GM23338 (cell line): ENCODE results near the gene MAD2L2. TPM values are rescaled to one million over a fixed set of nuclear protein-coding genes. Genes with fewer than 3 reads are reported as not detected.

Experiments used
- ATAC-seq: fragments of 200-7000 bp; cut with Tn5 transposase; 3 replicates; pipeline ENCODE4 v1.9.1; 2020
- DNase-seq: peaks from one replicate; pipeline ENCODE4 v3.0.0-alpha.2; 2015; ENCODE audit warnings: low spot score
- H2AFZ ChIP-seq: fragments of 200-600 bp; sonication (generic); 2 replicates; pipeline ENCODE4 v1.8.0; 2016; ENCODE audit warnings: antibody characterized with exemption, mild to moderate bottlenecking, moderate library complexity
- H3F3A ChIP-seq: fragments of 200-600 bp; sonication (generic); replicated peaks from 2 replicates; pipeline ENCODE4 v1.8.0; 2017; ENCODE audit warnings: antibody characterized with exemption, mixed run types, low read depth
- H3K27ac ChIP-seq: fragments of 200-600 bp; sonication (generic); 2 replicates; pipeline ENCODE4 v1.6.1; 2016; ENCODE audit warnings: low read depth
- H3K27me3 ChIP-seq: fragments of 200-600 bp; sonication (generic); 2 replicates; pipeline ENCODE4 v1.8.0; 2016; ENCODE audit warnings: mild to moderate bottlenecking, mixed run types, moderate library complexity; ENCODE audit not compliant: insufficient read depth
- H3K36me3 ChIP-seq: fragments of 200-600 bp; sonication (generic); 2 replicates; pipeline ENCODE4 v1.8.0; 2016; ENCODE audit warnings: mild to moderate bottlenecking; ENCODE audit not compliant: insufficient read depth
- H3K4me1 ChIP-seq: fragments of 200-600 bp; sonication (generic); 2 replicates; pipeline ENCODE4 v1.8.0; 2016; ENCODE audit warnings: mild to moderate bottlenecking, moderate library complexity; ENCODE audit not compliant: insufficient read depth
- H3K4me2 ChIP-seq: fragments of 200-600 bp; sonication (generic); 2 replicates; pipeline ENCODE4 v1.7.1; 2017; ENCODE audit warnings: mixed run types
- H3K4me3 ChIP-seq: fragments of 200-600 bp; sonication (generic); 2 replicates; pipeline ENCODE4 v1.6.1; 2016; ENCODE audit warnings: mixed run types
- H3K79me2 ChIP-seq: fragments of 200-600 bp; sonication (generic); replicated peaks from 2 replicates; pipeline ENCODE4 v1.8.0; 2017; ENCODE audit warnings: mild to moderate bottlenecking; ENCODE audit not compliant: insufficient read depth
- H3K9me2 ChIP-seq: fragments of 200-600 bp; sonication (generic); 2 replicates; pipeline ENCODE4 v1.8.0; 2017; ENCODE audit not compliant: insufficient read depth
- H4K20me1 ChIP-seq: fragments of 200-600 bp; sonication (generic); replicated peaks from 2 replicates; pipeline ENCODE4 v1.8.0; 2017; ENCODE audit warnings: mild to moderate bottlenecking; ENCODE audit not compliant: insufficient read depth
- H3K27ac Mint-ChIP-seq: 2 replicates; pipeline ENCODE4 v1.8.0; 2020; ENCODE audit warnings: inconsistent platforms, mild to moderate bottlenecking, moderate library complexity, mixed read lengths
- H3K27me3 Mint-ChIP-seq: 3 replicates; pipeline ENCODE4 v1.8.0; 2022; ENCODE audit warnings: low read depth, mild to moderate bottlenecking, moderate library complexity, mixed read lengths, inconsistent platforms; ENCODE audit not compliant: insufficient read depth, poor library complexity
- H3K36me3 Mint-ChIP-seq: 3 replicates; pipeline ENCODE4 v1.8.0; 2021; ENCODE audit warnings: low read depth, mild to moderate bottlenecking, inconsistent platforms, moderate library complexity, mixed read lengths
- H3K4me1 Mint-ChIP-seq: 3 replicates; pipeline ENCODE4 v1.8.0; 2020; ENCODE audit warnings: mild to moderate bottlenecking, inconsistent platforms, mixed read lengths
- H3K4me3 Mint-ChIP-seq: 3 replicates; pipeline ENCODE4 v1.8.0; 2021; ENCODE audit warnings: moderate library complexity, mild to moderate bottlenecking, inconsistent platforms, mixed read lengths
- H3K9me3 Mint-ChIP-seq: 3 replicates; pipeline ENCODE4 v1.8.0; 2020; ENCODE audit warnings: moderate library complexity, mild to moderate bottlenecking, inconsistent platforms, mixed read lengths
- CREB1 ChIP-seq: fragments of 250-450 bp; sonication (Bioruptor Pico); IDR thresholded peaks from 2 replicates; pipeline ENCODE4 v1.5.0; 2020; ENCODE audit warnings: low read depth, mild to moderate bottlenecking, moderate library complexity
- EZH2 ChIP-seq: fragments of 200-600 bp; sonication (generic); IDR thresholded peaks from one replicate; pipeline ENCODE4 v1.8.0; 2017; ENCODE audit warnings: antibody characterized with exemption, mild to moderate bottlenecking, low read depth; ENCODE audit not compliant: unreplicated experiment
- EZH2phosphoT487 ChIP-seq: fragments of 200-600 bp; sonication (generic); IDR thresholded peaks from one replicate; pipeline ENCODE4 v1.8.1; 2018; ENCODE audit warnings: antibody characterized with exemption; ENCODE audit not compliant: unreplicated experiment
- JUNB ChIP-seq: IDR thresholded peaks from one replicate; pipeline ENCODE4 v1.6.1; 2016; ENCODE audit warnings: antibody characterized with exemption; ENCODE audit not compliant: unreplicated experiment
- POLR2AphosphoS5 ChIP-seq: IDR thresholded peaks from 2 replicates; pipeline ENCODE4 v1.6.1; 2016; ENCODE audit warnings: antibody characterized with exemption, low read depth
- ZNF114 ChIP-seq: fragments of 250-450 bp; sonication (Bioruptor Pico); IDR thresholded peaks from 2 replicates; pipeline ENCODE4 v1.5.0; 2020; ENCODE audit warnings: mild to moderate bottlenecking, moderate library complexity
- ZNF331 ChIP-seq: fragments of 250-450 bp; sonication (Bioruptor Pico); IDR thresholded peaks from 2 replicates; pipeline ENCODE4 v1.5.0; 2020; ENCODE audit warnings: low read depth, mild to moderate bottlenecking, moderate library complexity
- polyA plus RNA-seq: library from polyadenylated mRNA; unstranded; fragments of >200 nt; fragmentation: Nextera tagmentation; extraction: Ambion mirVana; gene quantifications from 2 replicates; pipeline ENCODE4 v1.2.1, GENCODE V29; 2016
- total RNA-seq: library from RNA; depleted of rRNA; stranded (reverse); fragments of >200 nt; shearing (Covaris generic); gene quantifications from 2 replicates; pipeline ENCODE4 v1.2.3, GENCODE V29; 2014
- TF ChIP-seq, protein P1 (sequence below): IDR thresholded peaks from one replicate; pipeline ENCODE4 v1.6.1; 2018; ENCODE audit warnings: antibody characterized with exemption; ENCODE audit not compliant: unreplicated experiment
- TF ChIP-seq, protein P2 (sequence below), 2 experiments: fragments of 200-600 bp in 1 of 2; sonication (generic) in 1 of 2; conservative IDR thresholded peaks; 2 replicates each; pipeline versions ENCODE4 v1.5.1 to v1.6.1; 2016 to 2017; ENCODE audit warnings: antibody characterized with exemption in 2 of 2, low read depth in 2 of 2, mild to moderate bottlenecking in 2 of 2, moderate library complexity in 1 of 2

The MAD2L2 gene
- total and polyA plus RNA-seq, 2 experiments from 2014 or later: 498 to 552 TPM

DNA sequence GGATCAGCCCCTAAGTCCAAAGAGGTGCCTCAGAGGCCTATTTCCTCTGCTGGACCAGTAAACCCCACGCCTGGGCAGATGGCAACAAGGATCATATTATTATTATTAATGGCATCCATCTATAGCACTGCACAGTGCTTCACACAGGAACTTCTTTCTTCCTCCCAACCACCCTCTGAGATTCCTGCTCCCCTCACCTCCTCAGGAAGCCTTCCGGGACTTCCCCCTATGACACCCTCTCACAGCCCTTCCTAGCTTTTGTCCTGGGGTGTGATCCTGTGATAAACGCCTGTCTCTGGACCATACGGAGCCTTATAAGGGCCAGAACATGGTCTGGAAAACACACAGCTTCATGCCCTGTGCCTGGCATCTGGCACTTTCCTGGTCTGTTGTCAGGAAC, 29.9 kb downstream of the MAD2L2 start:
- H3K27ac ChIP-seq: no peak overlapping the region
- no peaks in the 10 kb centered on the region for H3K27me3 ChIP-seq
- H3K4me1 ChIP-seq: peaks cover 37% of the 10 kb centered on the region
- ATAC-seq: no peak
- peaks cover 6% of the 10 kb centered on the region; the same call in 1 of the 2 replicates for H4K20me1 ChIP-seq
- TF ChIP-seq EZH2 (no peak), JUNB (no peak)
- DNase-seq: no peak
- H3K4me3 ChIP-seq: peak overlapping the region; percentile 43
- H3K9me3 Mint-ChIP-seq: no peaks in the 10 kb centered on the region; the same call in 2 of the 3 replicates
- H3K4me1 Mint-ChIP-seq: peaks cover 44% of the 10 kb centered on the region
- peaks cover 20% of the 10 kb centered on the region for H3K79me2 ChIP-seq
- peak overlapping the region; percentile 76 for H3K4me2 ChIP-seq
- H3K27ac Mint-ChIP-seq: no peak overlapping the region
- no peaks in the 10 kb centered on the region for H3K36me3 ChIP-seq
- peak overlapping the region; percentile 63 for H3K4me3 Mint-ChIP-seq
- H3F3A ChIP-seq: peaks cover 21% of the 10 kb centered on the region
- no peak overlapping the region for H2AFZ ChIP-seq
- H3K36me3 Mint-ChIP-seq: peaks cover 3% of the 10 kb centered on the region; the same call in 2 of the 3 replicates
- peaks cover 28% of the 10 kb centered on the region for H3K27me3 Mint-ChIP-seq
- H3K9me2 ChIP-seq: no peaks in the 10 kb centered on the region

DNA sequence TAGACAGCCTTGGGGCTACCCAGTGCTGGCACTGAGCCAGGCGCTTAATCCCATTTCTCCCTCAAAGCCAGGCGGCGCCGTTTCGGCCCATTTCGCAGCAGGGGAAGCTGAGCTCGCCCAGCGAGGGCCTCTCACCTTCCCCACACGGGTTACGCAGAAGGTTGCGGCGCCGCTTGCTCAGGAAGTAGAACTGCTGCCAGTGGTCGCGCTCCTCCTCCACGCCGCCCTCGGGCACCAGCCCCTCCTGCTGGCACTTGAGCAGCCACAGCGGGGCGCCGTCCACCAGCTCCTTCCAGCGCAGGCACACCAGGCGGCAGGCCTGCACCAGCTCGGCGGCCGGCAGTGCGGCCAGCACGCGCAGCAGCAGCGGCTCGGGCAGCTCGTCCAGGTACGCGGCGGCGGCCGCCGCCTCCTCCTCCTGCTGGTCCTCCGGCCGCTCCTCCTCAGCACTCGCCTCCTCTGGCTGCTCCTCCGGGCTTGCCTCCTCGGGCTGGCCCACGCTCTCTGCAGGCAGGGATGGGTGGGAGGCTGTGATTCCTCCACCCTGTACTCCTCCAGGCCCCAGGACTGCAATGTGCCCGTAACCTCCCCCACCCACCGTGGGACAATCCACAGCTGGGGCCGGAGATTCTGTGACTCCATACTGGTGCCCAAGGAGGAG, 30.5 kb downstream of the MAD2L2 start:
- Histone ChIP-seq H2AFZ (no peak overlapping the region), H4K20me1 (peaks cover 4% of the 10 kb centered on the region; the same call in 1 of the 2 replicates), H3K27me3 (no peaks in the 10 kb centered on the region), H3F3A (peaks cover 15% of the 10 kb centered on the region), H3K4me3 (peak overlapping the region; percentile 43), H3K27ac (no peak overlapping the region), H3K36me3 (no peaks in the 10 kb centered on the region), H3K4me2 (peak overlapping the region; percentile 76), H3K9me2 (no peaks in the 10 kb centered on the region), H3K4me1 (peaks cover 32% of the 10 kb centered on the region), H3K79me2 (peaks cover 20% of the 10 kb centered on the region)
- TF ChIP-seq ZNF331 (CRISPR knock-in tag) (no peak), ZNF114 (CRISPR knock-in tag) (no peak), EZH2 (no peak), POLR2AphosphoS5 (no peak), EZH2phosphoT487 (no peak), CREB1 (CRISPR knock-in tag) (no peak), JUNB (no peak)
- TF ChIP-seq, protein P1, sequence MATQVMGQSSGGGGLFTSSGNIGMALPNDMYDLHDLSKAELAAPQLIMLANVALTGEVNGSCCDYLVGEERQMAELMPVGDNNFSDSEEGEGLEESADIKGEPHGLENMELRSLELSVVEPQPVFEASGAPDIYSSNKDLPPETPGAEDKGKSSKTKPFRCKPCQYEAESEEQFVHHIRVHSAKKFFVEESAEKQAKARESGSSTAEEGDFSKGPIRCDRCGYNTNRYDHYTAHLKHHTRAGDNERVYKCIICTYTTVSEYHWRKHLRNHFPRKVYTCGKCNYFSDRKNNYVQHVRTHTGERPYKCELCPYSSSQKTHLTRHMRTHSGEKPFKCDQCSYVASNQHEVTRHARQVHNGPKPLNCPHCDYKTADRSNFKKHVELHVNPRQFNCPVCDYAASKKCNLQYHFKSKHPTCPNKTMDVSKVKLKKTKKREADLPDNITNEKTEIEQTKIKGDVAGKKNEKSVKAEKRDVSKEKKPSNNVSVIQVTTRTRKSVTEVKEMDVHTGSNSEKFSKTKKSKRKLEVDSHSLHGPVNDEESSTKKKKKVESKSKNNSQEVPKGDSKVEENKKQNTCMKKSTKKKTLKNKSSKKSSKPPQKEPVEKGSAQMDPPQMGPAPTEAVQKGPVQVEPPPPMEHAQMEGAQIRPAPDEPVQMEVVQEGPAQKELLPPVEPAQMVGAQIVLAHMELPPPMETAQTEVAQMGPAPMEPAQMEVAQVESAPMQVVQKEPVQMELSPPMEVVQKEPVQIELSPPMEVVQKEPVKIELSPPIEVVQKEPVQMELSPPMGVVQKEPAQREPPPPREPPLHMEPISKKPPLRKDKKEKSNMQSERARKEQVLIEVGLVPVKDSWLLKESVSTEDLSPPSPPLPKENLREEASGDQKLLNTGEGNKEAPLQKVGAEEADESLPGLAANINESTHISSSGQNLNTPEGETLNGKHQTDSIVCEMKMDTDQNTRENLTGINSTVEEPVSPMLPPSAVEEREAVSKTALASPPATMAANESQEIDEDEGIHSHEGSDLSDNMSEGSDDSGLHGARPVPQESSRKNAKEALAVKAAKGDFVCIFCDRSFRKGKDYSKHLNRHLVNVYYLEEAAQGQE: no peak
- TF ChIP-seq, protein P2, sequence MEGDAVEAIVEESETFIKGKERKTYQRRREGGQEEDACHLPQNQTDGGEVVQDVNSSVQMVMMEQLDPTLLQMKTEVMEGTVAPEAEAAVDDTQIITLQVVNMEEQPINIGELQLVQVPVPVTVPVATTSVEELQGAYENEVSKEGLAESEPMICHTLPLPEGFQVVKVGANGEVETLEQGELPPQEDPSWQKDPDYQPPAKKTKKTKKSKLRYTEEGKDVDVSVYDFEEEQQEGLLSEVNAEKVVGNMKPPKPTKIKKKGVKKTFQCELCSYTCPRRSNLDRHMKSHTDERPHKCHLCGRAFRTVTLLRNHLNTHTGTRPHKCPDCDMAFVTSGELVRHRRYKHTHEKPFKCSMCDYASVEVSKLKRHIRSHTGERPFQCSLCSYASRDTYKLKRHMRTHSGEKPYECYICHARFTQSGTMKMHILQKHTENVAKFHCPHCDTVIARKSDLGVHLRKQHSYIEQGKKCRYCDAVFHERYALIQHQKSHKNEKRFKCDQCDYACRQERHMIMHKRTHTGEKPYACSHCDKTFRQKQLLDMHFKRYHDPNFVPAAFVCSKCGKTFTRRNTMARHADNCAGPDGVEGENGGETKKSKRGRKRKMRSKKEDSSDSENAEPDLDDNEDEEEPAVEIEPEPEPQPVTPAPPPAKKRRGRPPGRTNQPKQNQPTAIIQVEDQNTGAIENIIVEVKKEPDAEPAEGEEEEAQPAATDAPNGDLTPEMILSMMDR (conservative IDR thresholded peaks at IDR 0.05; ENCODE audit: low read depth in 2 of 2): peak; percentile 36 to 74
- Mint-ChIP-seq H3K27ac (no peak overlapping the region), H3K9me3 (no peaks in the 10 kb centered on the region; the same call in 2 of the 3 replicates), H3K4me3 (peak overlapping the region; percentile 63), H3K27me3 (peaks cover 28% of the 10 kb centered on the region), H3K4me1 (peaks cover 38% of the 10 kb centered on the region), H3K36me3 (no peaks in the 10 kb centered on the region; the same call in 2 of the 3 replicates)
- peak; percentile 84 for DNase-seq
- ATAC-seq: peak; percentile 16
